Panc1 (cell line): Measurements from ENCODE around the gene CABLES2. TPM values are rescaled to one million over a fixed set of nuclear protein-coding genes. Genes with fewer than 3 reads are reported as not detected.

ENCODE experiments used
- ATAC-seq: fragments of 200-7000 bp; cut with Tn5 transposase; 2 replicates; pipeline ENCODE4 v1.9.1; 2020; ENCODE audit warnings: mild to moderate bottlenecking, moderate library complexity
- BruUV-seq: library from RNA; stranded (reverse); fragments of 400-500 nt; replicated peaks from 2 replicates; lab custom pipeline; 2021; lab: Mats Ljungman, UMichigan
- CTCF ChIA-PET: fragments of 300-600 bp; sonication (Branson Sonifier 250); formaldehyde crosslinking; loops from one replicate; lab custom pipeline; 2022; ENCODE audit warnings: antibody characterized with exemption; lab: Charles Lee
- POLR2A ChIA-PET: fragments of 300-600 bp; sonication (Branson Sonifier 250); formaldehyde crosslinking; loops from one replicate; lab custom pipeline; 2022; ENCODE audit warnings: antibody characterized with exemption; lab: Charles Lee
- DNase-seq: peaks from one replicate; pipeline ENCODE4 v3.0.0-alpha.2; 2010; ENCODE audit warnings: low read depth, low spot score
- H3K27ac ChIP-seq: 2 replicates; pipeline ENCODE4 v1.5.1; 2011; ENCODE audit warnings: mild to moderate bottlenecking, low read length, inconsistent platforms
- H3K27me3 ChIP-seq: fragments of 200-500 bp; sonication (Bioruptor generic); 2 replicates; pipeline ENCODE4 v1.6.0; 2014; ENCODE audit warnings: low read length, inconsistent platforms; ENCODE audit not compliant: control insufficient read depth, insufficient read depth
- H3K36me3 ChIP-seq: fragments of 200-500 bp; sonication (Bioruptor generic); 2 replicates; pipeline ENCODE4 v1.5.1; 2014; ENCODE audit warnings: inconsistent platforms, mild to moderate bottlenecking, low read length, moderate library complexity; ENCODE audit not compliant: control insufficient read depth, insufficient read depth
- H3K4me1 ChIP-seq: 2 replicates; pipeline ENCODE4 v1.5.1; 2011; ENCODE audit warnings: inconsistent platforms, mild to moderate bottlenecking, low read length, moderate library complexity; ENCODE audit not compliant: control insufficient read depth, insufficient read depth
- H3K4me3 ChIP-seq, 2 experiments: 2 replicates each; pipeline ENCODE4 v1.5.1; 2011 to 2012; ENCODE audit warnings: low read depth in 2 of 2, low read length in 2 of 2, mild to moderate bottlenecking in 2 of 2, inconsistent platforms in 1 of 2, moderate library complexity in 1 of 2
- H3K9me3 ChIP-seq: fragments of 200-500 bp; sonication (Bioruptor generic); 2 replicates; pipeline ENCODE4 v1.5.1; 2014; ENCODE audit warnings: low read depth, mild to moderate bottlenecking, inconsistent platforms, low read length, moderate library complexity; ENCODE audit not compliant: control insufficient read depth, insufficient read depth
- CTCF ChIP-seq: fragments of 450-650 bp; IDR thresholded peaks from 2 replicates; pipeline ENCODE4 v1.5.1; 2017; ENCODE audit warnings: mild to moderate bottlenecking
- POLR2AphosphoS5 ChIP-seq: IDR thresholded peaks from 2 replicates; pipeline ENCODE4 v1.6.1; 2012; ENCODE audit warnings: mild to moderate bottlenecking, low read depth, low read length, moderate library complexity
- REST ChIP-seq, 2 experiments: IDR thresholded peaks; 2 replicates each; pipeline ENCODE4 v1.6.1; 2011 to 2012; ENCODE audit warnings: low read depth in 2 of 2, control low read depth in 1 of 2, low read length in 1 of 2, mild to moderate bottlenecking in 1 of 2, moderate library complexity in 1 of 2; ENCODE audit not compliant: insufficient read depth in 1 of 2
- SIN3A ChIP-seq: IDR thresholded peaks from 2 replicates; pipeline ENCODE4 v1.6.1; 2012; ENCODE audit warnings: low read depth, mild to moderate bottlenecking, low read length, moderate library complexity, borderline replicate concordance; ENCODE audit not compliant: insufficient read depth
- TCF7L2 ChIP-seq: IDR thresholded peaks from 2 replicates; pipeline ENCODE4 v1.6.1; 2011; ENCODE audit warnings: mild to moderate bottlenecking, low read depth, low read length, inconsistent platforms
- in situ Hi-C: cut with HindIII; loops from 2 replicates; pipeline ENCODE4 v1.10.0; 2016; ENCODE audit warnings: low sequenced_read_pairs, low pct_unique_long_range_greater_than_20kb
- intact Hi-C: fragments of 100-400 bp; cut with micrococcal nuclease; formaldehyde crosslinking; loops from one replicate; pipeline ENCODE4 v1.10.0; 2022; ENCODE audit not compliant: unreplicated experiment
- total RNA-seq: library from RNA; stranded (reverse); gene quantifications from one replicate; pipeline ENCODE4 v1.2.1, GENCODE V29; 2021; ENCODE audit not compliant: unreplicated experiment

CABLES2 gene
- total RNA-seq, 1 experiment from 2014 or later, result 9.8 TPM

- intact Hi-C loops (no loop called here), in situ Hi-C loops (no loop called here)
- DNase-seq (no peak), ATAC-seq (0 out of 2 replicates have a peak, but pooled peaks have one; percentile 39)
- Histone ChIP-seq H3K4me1 (no peaks in the 10 kb centered on the region), H3K36me3 (no peaks in the 10 kb centered on the region), H3K27me3 (no peaks in the 10 kb centered on the region), H3K9me3 (no peaks in the 10 kb centered on the region), H3K4me3 (no peak overlapping the region), H3K27ac (no peak overlapping the region)
- no TSS peak for BruUV-seq
- ChIA-PET CTCF (no interaction called here), POLR2A (no interaction called here)
- no peak for TF ChIP-seq REST (IDR thresholded peaks at IDR 0.05; ENCODE audit: insufficient read depth in 1 of 2, low read depth in 2 of 2, low read length in 1 of 2)
Measured at GRCh38 chr20:62437927-62438326, 30.8 kb upstream of the CABLES2 start.

- ChIA-PET CTCF (no interaction called here), POLR2A (interaction anchor here (0.6 kb wide), 1 partner anchor 53 kb away, joined by 19 read pairs; no protein-coding TSS in a partner anchor)
- Histone ChIP-seq H3K9me3 (no peaks in the 10 kb centered on the region), H3K27me3 (no peaks in the 10 kb centered on the region), H3K4me1 (no peaks in the 10 kb centered on the region), H3K27ac (no peak overlapping the region), H3K4me3 (no peak overlapping the region), H3K36me3 (no peaks in the 10 kb centered on the region)
- BruUV-seq, result no TSS peak
- in situ Hi-C loops, result no loop called here
- no peak for DNase-seq
- no peak for TF ChIP-seq SIN3A
- TF ChIP-seq CTCF, result no peak
- no peak for TF ChIP-seq POLR2AphosphoS5
- no peak for TF ChIP-seq REST (IDR thresholded peaks at IDR 0.05; ENCODE audit: insufficient read depth in 1 of 2, low read depth in 2 of 2, low read length in 1 of 2)
- no peak for TF ChIP-seq TCF7L2
- ATAC-seq, result no peak
- intact Hi-C loops, result no loop called here
Measured at GRCh38 chr20:62437496-62437895, 30.4 kb upstream of the CABLES2 start.
